Measurements from ENCODE around the gene LMO1.

DNA sequence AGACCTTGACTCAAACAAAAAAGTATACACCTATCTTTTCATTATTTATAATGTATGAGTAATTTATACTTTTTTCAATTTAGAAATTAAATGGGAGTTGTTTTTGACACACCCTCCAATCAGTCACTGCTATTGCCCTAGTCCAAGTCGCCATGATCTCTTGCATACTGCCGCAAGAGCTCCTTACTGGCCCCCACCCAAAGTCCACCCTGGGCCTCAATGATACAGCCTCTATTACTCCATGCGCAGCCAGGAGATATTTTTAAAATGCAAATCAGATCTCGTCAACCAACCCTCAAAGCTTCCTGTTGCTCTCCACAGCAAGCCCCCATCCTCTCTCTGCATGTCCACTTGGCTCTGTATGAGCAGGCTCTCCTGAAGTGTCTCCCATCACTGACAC lies 12.8 kb upstream of the LMO1 start:
- TF ChIP-seq EZH2phosphoT487 (IDR thresholded peaks at IDR 0.05; ENCODE audit: low read depth, severe bottlenecking, unreplicated experiment) (no peak), CTCF (IDR thresholded peaks at IDR 0.05; ENCODE audit: poor library complexity) (no peak), EZH2 (IDR thresholded peaks at IDR 0.05; ENCODE audit: borderline replicate concordance) (no peak)
